AG04449 (cell line): ENCODE data around the gene AGAP2.

Experiments
- CTCF ChIA-PET: fragments of 350-600 bp; formaldehyde crosslinking; extraction: SDS; loops from one replicate; lab custom pipeline; 2021; ENCODE audit warnings: antibody characterized with exemption; lab: Yijun Ruan, JAX
- POLR2A ChIA-PET: fragments of 400-600, 350-600 bp; formaldehyde crosslinking; extraction: SDS; loops from one replicate; lab custom pipeline; 2020; ENCODE audit warnings: antibody characterized with exemption, inconsistent platforms; lab: Yijun Ruan, JAX
- DNase-seq: peaks from one replicate; pipeline ENCODE4 v3.0.0-alpha.2; 2010; ENCODE audit warnings: low read depth, low spot score
- H3K4me3 ChIP-seq: 2 replicates; pipeline ENCODE4 v1.5.1; 2011; ENCODE audit warnings: low read depth, mild to moderate bottlenecking, control low read depth, low read length
- TF ChIP-seq, protein P1 (sequence below): IDR thresholded peaks from one replicate; pipeline ENCODE4 v1.5.1; 2011; ENCODE audit warnings: mild to moderate bottlenecking, moderate library complexity, low read length, control low read depth, inconsistent platforms; ENCODE audit not compliant: insufficient read depth; ENCODE audit errors: missing control alignments

The AGAP2 gene

DNA sequence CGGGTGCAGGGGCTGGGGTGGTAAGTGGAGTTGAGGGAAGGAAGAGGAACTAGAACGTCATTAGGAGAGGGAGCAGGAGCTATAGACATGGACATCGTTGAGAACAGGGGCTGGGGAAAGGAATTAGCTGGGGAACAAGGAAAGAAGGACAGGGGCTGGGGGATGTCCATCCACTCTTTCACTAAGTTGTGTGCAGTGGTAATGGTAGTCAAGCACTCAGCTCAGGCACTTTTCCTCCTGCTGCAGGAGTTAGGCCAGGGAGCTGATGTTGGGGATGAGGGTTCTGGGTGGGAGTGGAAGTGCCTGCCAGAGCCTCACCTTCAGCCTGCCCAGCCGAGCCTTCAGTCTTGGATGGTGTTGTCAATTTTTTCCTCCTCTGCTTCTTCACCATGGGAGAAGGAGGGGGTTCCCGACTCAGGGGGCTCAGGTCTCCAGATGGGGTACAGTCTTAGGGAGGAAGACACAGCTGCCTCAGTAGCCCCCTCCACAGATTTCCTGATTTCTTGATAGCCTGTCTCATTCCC is 9.2 kb downstream of the AGAP2 start:
- no peak for DNase-seq
- ChIA-PET POLR2A (no interaction called here), CTCF (interaction anchor here (1.3 kb wide), 1 partner anchor 15 kb away, joined by 3 read pairs; no protein-coding TSS in a partner anchor)
- TF ChIP-seq, protein P1, sequence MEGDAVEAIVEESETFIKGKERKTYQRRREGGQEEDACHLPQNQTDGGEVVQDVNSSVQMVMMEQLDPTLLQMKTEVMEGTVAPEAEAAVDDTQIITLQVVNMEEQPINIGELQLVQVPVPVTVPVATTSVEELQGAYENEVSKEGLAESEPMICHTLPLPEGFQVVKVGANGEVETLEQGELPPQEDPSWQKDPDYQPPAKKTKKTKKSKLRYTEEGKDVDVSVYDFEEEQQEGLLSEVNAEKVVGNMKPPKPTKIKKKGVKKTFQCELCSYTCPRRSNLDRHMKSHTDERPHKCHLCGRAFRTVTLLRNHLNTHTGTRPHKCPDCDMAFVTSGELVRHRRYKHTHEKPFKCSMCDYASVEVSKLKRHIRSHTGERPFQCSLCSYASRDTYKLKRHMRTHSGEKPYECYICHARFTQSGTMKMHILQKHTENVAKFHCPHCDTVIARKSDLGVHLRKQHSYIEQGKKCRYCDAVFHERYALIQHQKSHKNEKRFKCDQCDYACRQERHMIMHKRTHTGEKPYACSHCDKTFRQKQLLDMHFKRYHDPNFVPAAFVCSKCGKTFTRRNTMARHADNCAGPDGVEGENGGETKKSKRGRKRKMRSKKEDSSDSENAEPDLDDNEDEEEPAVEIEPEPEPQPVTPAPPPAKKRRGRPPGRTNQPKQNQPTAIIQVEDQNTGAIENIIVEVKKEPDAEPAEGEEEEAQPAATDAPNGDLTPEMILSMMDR: no peak
- no peak overlapping the region for H3K4me3 ChIP-seq

- no peak for DNase-seq
- TF ChIP-seq, protein P1: no peak
- CTCF ChIA-PET: interaction anchor here (3.2 to 5.3 kb wide), 3 partner anchors 8 to 35 kb away, joined by 22 to 82 read pairs (median 26); partner anchors contain the start of genes AGAP2, OS9 and TSPAN31
- POLR2A ChIA-PET: no interaction called here
- H3K4me3 ChIP-seq: no peak overlapping the region
Measured at GRCh38 chr12:57727758-57728395, 10.7 kb downstream of the AGAP2 start.

DNA sequence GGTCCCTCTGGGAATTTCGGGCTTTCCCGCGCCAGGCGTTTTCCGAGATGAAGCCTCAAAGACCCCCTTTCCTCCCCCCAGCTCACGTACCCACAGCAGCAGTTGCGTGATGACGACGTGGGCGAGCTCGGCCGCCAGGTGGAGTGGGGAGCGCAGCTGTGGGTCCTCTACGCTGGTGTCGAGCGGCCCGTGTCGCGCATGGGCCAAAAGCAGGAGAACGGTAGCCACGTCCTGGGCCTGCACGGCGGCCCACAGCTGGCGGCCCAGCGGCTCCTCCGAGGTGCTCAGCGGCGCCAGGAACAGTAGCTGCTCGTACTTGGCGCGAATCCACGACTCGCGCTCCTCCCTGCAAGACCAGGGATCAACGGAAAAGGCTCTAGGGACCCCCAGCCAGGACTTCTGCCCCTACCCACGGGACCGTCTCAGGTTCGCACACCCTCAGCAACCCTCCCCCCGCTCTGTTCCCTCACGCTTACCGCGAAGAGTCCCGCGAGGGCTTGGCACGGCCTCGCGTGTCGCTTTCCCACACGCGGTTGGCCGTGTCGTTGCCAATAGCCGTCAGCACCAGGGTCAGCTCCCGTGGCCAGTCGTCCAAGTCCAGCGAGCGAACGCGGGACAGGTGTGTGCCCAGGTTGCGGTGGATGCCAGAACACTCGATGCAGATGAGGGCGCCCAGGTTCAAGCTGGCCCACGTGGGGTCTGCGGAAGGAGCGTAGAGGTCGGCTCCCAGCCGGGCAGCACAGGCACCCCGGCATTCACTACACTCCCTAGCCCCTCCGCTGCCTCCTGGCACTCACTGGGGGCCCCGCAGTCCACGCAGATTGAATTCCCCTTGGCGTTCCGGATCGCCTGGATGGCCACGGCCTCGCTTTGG is 11.4 kb downstream of the AGAP2 start:
- TF ChIP-seq, protein P1: peak; percentile 63
- CTCF ChIA-PET: interaction anchor here (0.8 to 5.3 kb wide), 21 partner anchors 9 to 271 kb away, joined by 3 to 82 read pairs (median 5); partner anchors contain the start of genes AGAP2, CYP27B1, OS9 and TSFM
- no peak for DNase-seq
- peak overlapping the region; percentile 91 for H3K4me3 ChIP-seq
- POLR2A ChIA-PET: interaction anchor here (0.6 to 1.3 kb wide), 3 partner anchors 12 to 1042 kb away, joined by 3 to 7 read pairs (median 3); partner anchors contain the start of gene TSPAN31

- TF ChIP-seq, protein P1: peak; percentile 94
- DNase-seq: peak; percentile 29
- ChIA-PET POLR2A (interaction anchor here (0.5 to 1.3 kb wide), 6 partner anchors 8 to 1041 kb away, joined by 3 to 7 read pairs (median 3); partner anchors contain the start of genes CDK4 and TSPAN31), CTCF (interaction anchor here (0.6 to 5.3 kb wide), 39 partner anchors 10 to 274 kb away, joined by 3 to 82 read pairs (median 4); partner anchors contain the start of genes AGAP2, CYP27B1, OS9 and TSFM)
- H3K4me3 ChIP-seq: peak overlapping the region; percentile 91
Measured at GRCh38 chr12:57726151-57726883, 12.2 kb downstream of the AGAP2 start.

- peak overlapping the region; percentile 91 for H3K4me3 ChIP-seq
- TF ChIP-seq, protein P1: no peak
- POLR2A ChIA-PET: interaction anchor here (0.5 to 1.3 kb wide), 5 partner anchors 9 to 224 kb away, joined by 3 to 7 read pairs (median 3); partner anchors contain the start of genes CDK4 and TSPAN31
- DNase-seq: no peak
- CTCF ChIA-PET: interaction anchor here (0.6 to 5.3 kb wide), 35 partner anchors 9 to 273 kb away, joined by 3 to 82 read pairs (median 4); partner anchors contain the start of genes AGAP2, CYP27B1, OS9 and TSFM
Measured at GRCh38 chr12:57725851-57726150, 12.7 kb downstream of the AGAP2 start.
